PC-3 (cell line): ENCODE measurements around the gene HEPH. TPM values are rescaled to one million over a fixed set of nuclear protein-coding genes. Genes with fewer than 3 reads are reported as not detected.

Experiments used
- ATAC-seq: fragments of 200-7000 bp; cut with Tn5 transposase; 2 replicates; pipeline ENCODE4 v1.9.1; 2020; ENCODE audit warnings: mild to moderate bottlenecking, moderate library complexity
- BruUV-seq: library from RNA; stranded (reverse); fragments of 400-500 nt; replicated peaks from 2 replicates; lab custom pipeline; 2021; lab: Mats Ljungman, UMichigan
- CTCF ChIA-PET: fragments of 300-600 bp; sonication (Branson Sonifier 250); formaldehyde crosslinking; loops from one replicate; lab custom pipeline; 2022; ENCODE audit warnings: antibody characterized with exemption; lab: Charles Lee
- POLR2A ChIA-PET: fragments of 300-600 bp; sonication (Branson Sonifier 250); formaldehyde crosslinking; loops from one replicate; lab custom pipeline; 2022; ENCODE audit warnings: antibody characterized with exemption; ENCODE audit not compliant: unreplicated experiment; lab: Charles Lee
- DNase-seq: peaks from one replicate; pipeline ENCODE4 v3.0.0-alpha.2; 2015
- H2AFZ ChIP-seq: fragments of 300-600 bp; sonication (generic); 2 replicates; pipeline ENCODE4 v1.6.0; 2016; ENCODE audit warnings: antibody characterized with exemption, low read length
- H3F3A ChIP-seq: fragments of 300-600 bp; sonication (generic); one replicate; pipeline ENCODE4 v1.6.0; 2017; ENCODE audit warnings: antibody characterized with exemption, low read length, control low read depth, mild to moderate bottlenecking; ENCODE audit not compliant: unreplicated experiment
- H3K27ac ChIP-seq: fragments of 300-600 bp; sonication (generic); 2 replicates; pipeline ENCODE4 v1.5.1; 2016; ENCODE audit warnings: mild to moderate bottlenecking, low read length
- H3K27me3 ChIP-seq: fragments of 300-600 bp; sonication (generic); 2 replicates; pipeline ENCODE4 v1.6.1; 2016; ENCODE audit warnings: low read length, mixed read lengths
- H3K36me3 ChIP-seq: fragments of 300-600 bp; sonication (generic); 2 replicates; pipeline ENCODE4 v1.6.1; 2016; ENCODE audit warnings: low read depth, mixed run types, low read length, mixed read lengths
- H3K4me1 ChIP-seq: fragments of 300-600 bp; sonication (generic); 2 replicates; pipeline ENCODE4 v1.5.1; 2016; ENCODE audit warnings: low read length; ENCODE audit not compliant: insufficient read depth
- H3K4me2 ChIP-seq: fragments of 300-600 bp; sonication (generic); 2 replicates; pipeline ENCODE4 v1.6.0; 2016; ENCODE audit warnings: low read length
- H3K4me3 ChIP-seq: fragments of 300-600 bp; sonication (generic); 2 replicates; pipeline ENCODE4 v1.5.1; 2016; ENCODE audit warnings: mild to moderate bottlenecking, low read length, mixed read lengths
- H3K79me2 ChIP-seq: fragments of 300-600 bp; sonication (generic); 2 replicates; pipeline ENCODE4 v1.6.1; 2017; ENCODE audit warnings: low read length, mixed read lengths
- H3K9ac ChIP-seq: fragments of 300-600 bp; sonication (generic); 2 replicates; pipeline ENCODE4 v1.6.0; 2016; ENCODE audit warnings: mild to moderate bottlenecking, low read length
- H3K9me2 ChIP-seq: fragments of 300-600 bp; sonication (generic); replicated peaks from 2 replicates; pipeline ENCODE4 v1.6.1; 2016; ENCODE audit warnings: mixed run types, low read length, mixed read lengths
- H3K9me3 ChIP-seq: fragments of 300-600 bp; sonication (generic); 2 replicates; pipeline ENCODE4 v1.6.1; 2016; ENCODE audit warnings: low read length, mixed read lengths
- H4K20me1 ChIP-seq: fragments of 300-600 bp; sonication (generic); 2 replicates; pipeline ENCODE4 v1.6.1; 2016; ENCODE audit warnings: low read length, mixed read lengths
- CTCF ChIP-seq: fragments of 300-600 bp; sonication (generic); conservative IDR thresholded peaks from 2 replicates; pipeline ENCODE4 v1.5.1; 2017; ENCODE audit warnings: antibody characterized with exemption, low read depth, mild to moderate bottlenecking, low read length
- EZH2 ChIP-seq: fragments of 300-600 bp; sonication (generic); IDR thresholded peaks from one replicate; pipeline ENCODE4 v1.6.1; 2017; ENCODE audit warnings: antibody characterized with exemption, mild to moderate bottlenecking, low read length; ENCODE audit not compliant: unreplicated experiment
- EZH2phosphoT487 ChIP-seq: fragments of 300-600 bp; sonication (generic); IDR thresholded peaks from 2 replicates; pipeline ENCODE4 v1.6.1; 2018; ENCODE audit warnings: mild to moderate bottlenecking, antibody characterized with exemption, low read length, borderline replicate concordance
- intact Hi-C: fragments of 100-400 bp; cut with micrococcal nuclease; formaldehyde crosslinking; loops from 2 replicates; pipeline ENCODE4 v1.9.0; 2023
- total RNA-seq: library from RNA; depleted of rRNA; stranded (reverse); fragments of >200 nt; gene quantifications from 2 replicates; pipeline ENCODE4 v1.2.3, GENCODE V29; 2014

HEPH gene
- total RNA-seq, 1 experiment from 2014 or later = not detected

GRCh38 chrX:66200050-66200664, 36.1 kb downstream of the HEPH start:
- Histone ChIP-seq H3K27ac (no peak overlapping the region), H3K36me3 (no peaks in the 10 kb centered on the region), H3K9me2 (no peaks in the 10 kb centered on the region), H4K20me1 (no peaks in the 10 kb centered on the region), H3F3A (no peaks in the 10 kb centered on the region), H2AFZ (no peak overlapping the region), H3K9ac (no peak overlapping the region), H3K4me2 (no peak overlapping the region), H3K4me3 (no peak overlapping the region), H3K27me3 (no peaks in the 10 kb centered on the region), H3K9me3 (no peaks in the 10 kb centered on the region), H3K79me2 (no peaks in the 10 kb centered on the region), H3K4me1 (no peaks in the 10 kb centered on the region)
- no peak for ATAC-seq
- intact Hi-C loops = no loop called here
- no peak for DNase-seq
- CTCF ChIA-PET = no interaction called here
- TF ChIP-seq EZH2 (no peak), CTCF (no peak), EZH2phosphoT487 (no peak)
- BruUV-seq = no TSS peak
- POLR2A ChIA-PET = interaction anchor here (0.7 kb wide), 1 partner anchor 518 kb away, joined by 3 read pairs; no protein-coding TSS in a partner anchor

- H3K27ac ChIP-seq = no peak overlapping the region
- H3K27me3 ChIP-seq = no peaks in the 10 kb centered on the region
- POLR2A ChIA-PET = no interaction called here
- intact Hi-C loops = no loop called here
- no peak overlapping the region for H3K4me3 ChIP-seq
- H3F3A ChIP-seq = no peaks in the 10 kb centered on the region
- no peaks in the 10 kb centered on the region for H3K9me3 ChIP-seq
- DNase-seq = peak; percentile 16
- CTCF ChIA-PET = no interaction called here
- no peak overlapping the region for H3K9ac ChIP-seq
- BruUV-seq = no TSS peak
- TF ChIP-seq EZH2 (no peak), CTCF (peak; percentile 50)
- H3K9me2 ChIP-seq = no peaks in the 10 kb centered on the region
- no peaks in the 10 kb centered on the region for H4K20me1 ChIP-seq
- 0 out of 2 replicates have a peak overlapping the region, but pooled peaks have one; percentile 18 for H2AFZ ChIP-seq
- no peaks in the 10 kb centered on the region for H3K36me3 ChIP-seq
- no peak for ATAC-seq
- no peaks in the 10 kb centered on the region for H3K79me2 ChIP-seq
- H3K4me1 ChIP-seq = no peaks in the 10 kb centered on the region
- H3K4me2 ChIP-seq = no peak overlapping the region
Measured at GRCh38 chrX:66200855-66201795, 37.1 kb downstream of the HEPH start.

- POLR2A ChIA-PET = no interaction called here
- ATAC-seq = no peak
- TF ChIP-seq CTCF (no peak), EZH2 (no peak), EZH2phosphoT487 (no peak)
Measured at GRCh38 chrX:66203114-66203513, 39.1 kb downstream of the HEPH start.

More at GRCh38 chrX:66203114-66203513, 39.1 kb downstream of the HEPH start:
- Histone ChIP-seq H3K9ac (no peak overlapping the region), H3K79me2 (no peaks in the 10 kb centered on the region), H2AFZ (no peak overlapping the region), H3K9me3 (no peaks in the 10 kb centered on the region), H3K27me3 (no peaks in the 10 kb centered on the region), H3K4me3 (no peak overlapping the region), H3K4me2 (no peak overlapping the region), H3K9me2 (no peaks in the 10 kb centered on the region), H3K4me1 (no peaks in the 10 kb centered on the region), H3K36me3 (no peaks in the 10 kb centered on the region), H3K27ac (no peak overlapping the region), H3F3A (no peaks in the 10 kb centered on the region), H4K20me1 (no peaks in the 10 kb centered on the region)
- CTCF ChIA-PET = no interaction called here
- intact Hi-C loops = no loop called here
- no TSS peak for BruUV-seq
- no peak for DNase-seq
